Transverse colon (tissue), 4 donors: Measurements from ENCODE around the gene KDF1. TPM values are rescaled to one million over a fixed set of nuclear protein-coding genes. Genes with fewer than 3 reads are reported as not detected.

Experiments used
- DNase-seq: peaks from one replicate; pipeline ENCODE4 v3.0.0-alpha.2; 2019
- H3K27ac ChIP-seq, 4 donors: fragments of 200-600 bp; sonication (generic); 2 replicates each; pipeline ENCODE4 v1.5.1; 2016 to 2018; ENCODE audit warnings: inconsistent platforms in 4 of 4
- H3K27me3 ChIP-seq: fragments of 200-600 bp; sonication (generic); 2 replicates; pipeline ENCODE4 v1.5.1; 2017; ENCODE audit warnings: inconsistent platforms
- H3K36me3 ChIP-seq, 4 donors: fragments of 200-600 bp; sonication (generic); 2 replicates each; pipeline ENCODE4 v1.5.1; 2017 to 2019; ENCODE audit warnings: inconsistent platforms in 4 of 4
- H3K4me1 ChIP-seq, 4 donors: fragments of 200-600 bp; sonication (generic); 2 replicates each; pipeline ENCODE4 v1.5.1; 2017 to 2020; ENCODE audit warnings: inconsistent platforms in 4 of 4
- H3K4me3 ChIP-seq, 4 donors: fragments of 200-600 bp; sonication (generic); 1 replicate in 1 of 4; 2 replicates in 3 of 4; pipeline versions ENCODE4 v1.5.1 to v1.6.1; 2017 to 2019; ENCODE audit warnings: inconsistent platforms in 4 of 4
- H3K9me3 ChIP-seq, 2 donors: fragments of 200-600 bp; sonication (generic); 2 replicates each; pipeline ENCODE4 v1.5.1; 2017 to 2019; ENCODE audit warnings: inconsistent platforms in 2 of 2
- EP300 ChIP-seq: sonication (generic); formaldehyde crosslinking; IDR thresholded peaks from one replicate; pipeline ENCODE4 v1.6.1; 2017; ENCODE audit warnings: antibody characterized with exemption, low read depth
- POLR2A ChIP-seq: fragments of 450-650 bp; IDR thresholded peaks from one replicate; pipeline ENCODE4 v1.6.1; 2016; ENCODE audit warnings: antibody characterized with exemption, mild to moderate bottlenecking, moderate library complexity
- POLR2AphosphoS5 ChIP-seq, 3 donors: sonication (generic); formaldehyde crosslinking; IDR thresholded peaks; one replicate each; pipeline ENCODE4 v1.6.1; 2016; ENCODE audit warnings: antibody characterized with exemption in 3 of 3
- WGBS, 2 donors: methylation state at CpG; one replicate each; pipeline ENCODE4 v1.1.5; 2018; ENCODE audit warnings: low coverage in 1 of 2; 5-methylcytosine and 5-hydroxymethylcytosine counted together
- in situ Hi-C, 4 donors: fragments of 200-750 bp; cut with MboI; loops; one replicate each; pipeline versions ENCODE4 v1.15.0 to v1.15.1; 2017; ENCODE audit warnings: low sequenced_read_pairs in 3 of 4, low pct_ligation_motif_present in 1 of 4, low pct_unique_long_range_greater_than_20kb in 1 of 4
- intact Hi-C: fragments of 100-400 bp; cut with DNase I; formaldehyde crosslinking; loops from one replicate; pipeline ENCODE4 v1.15.1; 2023; ENCODE audit warnings: low total_unique reads
- total RNA-seq, 4 donors: library from RNA; depleted of rRNA; stranded (reverse); fragments of >200 nt; gene quantifications; one replicate each; pipeline ENCODE4 v1.1.0, GENCODE V29; 2016
- TF ChIP-seq, protein P1 (sequence below), 5 experiments: fragments of 200-600 bp in 3 of 5; fragments of 450-650 bp in 2 of 5; sonication (generic) in 3 of 5; IDR thresholded peaks; 1 replicate in 2 of 5; 2 replicates in 3 of 5; pipeline ENCODE4 v1.5.1; 2016 to 2017; ENCODE audit warnings: antibody characterized with exemption in 5 of 5, inconsistent platforms in 3 of 5, mild to moderate bottlenecking in 2 of 5, moderate library complexity in 1 of 5

Gene KDF1
- total RNA-seq, 4 donors from 2014 or later = 11.6 to 36.2 (median 29.8) TPM

DNA sequence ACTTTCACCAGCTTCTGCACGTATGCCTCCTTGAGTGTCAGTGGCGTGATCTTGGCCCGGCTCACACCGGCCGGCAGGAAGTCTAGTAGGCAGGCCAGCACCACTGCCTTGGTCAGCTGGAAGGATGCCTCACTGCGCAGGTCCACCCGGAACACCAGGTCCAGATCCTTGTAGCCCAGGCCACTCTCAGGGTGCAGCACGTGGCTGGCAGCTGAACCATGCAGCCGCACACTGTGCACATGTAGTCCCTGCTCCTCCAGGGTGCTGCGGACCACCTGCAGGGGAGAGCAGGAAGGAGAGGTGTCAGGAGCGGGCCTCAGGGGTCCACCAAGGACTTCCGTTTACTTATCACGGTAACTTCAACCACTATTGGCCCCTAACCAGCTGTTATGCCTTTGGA is 46.4 kb upstream of the KDF1 start:
- peaks cover 20 to 54% (median 37%) of the 10 kb centered on the region in 4 donors for H3K4me1 ChIP-seq
- H3K4me3 ChIP-seq = no peak overlapping the region
- intact Hi-C loops (no loop called here), in situ Hi-C loops (no loop called here)
- WGBS, 2 donors = 50 to 87% methylated on average over 1 to 13 of the region's 13 CpGs
- no peak for TF ChIP-seq POLR2A
- TF ChIP-seq, protein P1, sequence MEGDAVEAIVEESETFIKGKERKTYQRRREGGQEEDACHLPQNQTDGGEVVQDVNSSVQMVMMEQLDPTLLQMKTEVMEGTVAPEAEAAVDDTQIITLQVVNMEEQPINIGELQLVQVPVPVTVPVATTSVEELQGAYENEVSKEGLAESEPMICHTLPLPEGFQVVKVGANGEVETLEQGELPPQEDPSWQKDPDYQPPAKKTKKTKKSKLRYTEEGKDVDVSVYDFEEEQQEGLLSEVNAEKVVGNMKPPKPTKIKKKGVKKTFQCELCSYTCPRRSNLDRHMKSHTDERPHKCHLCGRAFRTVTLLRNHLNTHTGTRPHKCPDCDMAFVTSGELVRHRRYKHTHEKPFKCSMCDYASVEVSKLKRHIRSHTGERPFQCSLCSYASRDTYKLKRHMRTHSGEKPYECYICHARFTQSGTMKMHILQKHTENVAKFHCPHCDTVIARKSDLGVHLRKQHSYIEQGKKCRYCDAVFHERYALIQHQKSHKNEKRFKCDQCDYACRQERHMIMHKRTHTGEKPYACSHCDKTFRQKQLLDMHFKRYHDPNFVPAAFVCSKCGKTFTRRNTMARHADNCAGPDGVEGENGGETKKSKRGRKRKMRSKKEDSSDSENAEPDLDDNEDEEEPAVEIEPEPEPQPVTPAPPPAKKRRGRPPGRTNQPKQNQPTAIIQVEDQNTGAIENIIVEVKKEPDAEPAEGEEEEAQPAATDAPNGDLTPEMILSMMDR (IDR thresholded peaks at IDR 0.05) = no peak
- TF ChIP-seq POLR2AphosphoS5 (IDR thresholded peaks at IDR 0.05) = no peak
- TF ChIP-seq EP300 = no peak
- no peaks in the 10 kb centered on the region for H3K27me3 ChIP-seq
- peak overlapping the region in 2 of 4 donors; percentile 51 to 89 for H3K27ac ChIP-seq
- H3K36me3 ChIP-seq = no peaks in the 10 kb centered on the region
- H3K9me3 ChIP-seq = no peaks in the 10 kb centered on the region
- DNase-seq = no peak

DNA sequence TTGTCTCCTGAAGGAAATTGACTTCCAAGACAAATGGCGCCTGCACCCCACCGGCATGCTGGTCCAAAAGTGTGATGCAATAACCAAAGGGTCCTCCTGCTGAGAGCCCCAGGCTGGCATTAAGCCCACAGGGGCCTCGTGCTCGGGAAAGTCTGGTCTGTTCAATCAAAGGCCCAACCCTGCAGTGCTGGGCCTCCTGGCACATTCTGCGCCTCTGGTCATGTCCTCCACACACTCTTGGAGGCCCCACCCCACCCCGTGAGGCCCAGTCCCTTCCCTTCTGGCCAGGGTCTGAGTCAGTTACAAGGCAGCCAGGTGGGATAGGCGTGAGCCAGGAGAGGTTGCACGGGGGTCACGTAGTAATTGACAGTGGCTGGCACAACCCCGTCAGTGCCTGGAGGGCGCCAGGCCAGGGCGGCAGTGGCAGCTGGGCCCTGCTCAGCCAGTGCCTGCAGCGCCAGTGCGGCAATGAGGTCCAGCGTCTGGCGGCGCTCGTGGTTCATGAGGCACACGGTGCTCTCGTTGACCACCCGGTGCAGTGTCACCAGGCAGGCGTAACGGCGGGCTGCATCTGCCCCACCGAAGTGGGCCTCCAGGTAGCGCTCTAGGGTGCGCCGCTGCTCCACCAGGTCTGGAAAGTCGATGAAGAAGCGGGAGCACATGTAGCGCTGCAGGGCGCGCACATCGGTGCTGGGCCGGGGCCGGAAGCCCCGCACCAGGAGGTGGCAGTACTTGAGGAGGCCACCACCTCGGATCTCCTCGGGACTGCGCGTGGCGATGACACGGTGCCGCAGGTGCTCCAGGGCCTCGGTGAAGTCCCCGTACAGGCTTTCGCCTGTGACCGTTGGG is 45.6 kb upstream of the KDF1 start:
- Histone ChIP-seq H3K27me3 (no peaks in the 10 kb centered on the region), H3K27ac (peak overlapping the region in 2 of 4 donors; percentile 51 to 59), H3K36me3 (no peaks in the 10 kb centered on the region), H3K4me1 (peaks cover 20 to 62% (median 44%) of the 10 kb centered on the region in 4 donors), H3K4me3 (no peak overlapping the region), H3K9me3 (no peaks in the 10 kb centered on the region)
- DNase-seq = no peak
- TF ChIP-seq, protein P1 (IDR thresholded peaks at IDR 0.05) = no peak
- TF ChIP-seq EP300 (no peak), POLR2A (no peak), POLR2AphosphoS5 (IDR thresholded peaks at IDR 0.05) (no peak)
- intact Hi-C loops = no loop called here
- in situ Hi-C loops = no loop called here
- WGBS, 2 donors = 93% methylated on average over 48 of the region's 48 CpGs; no CpG with 5 or more reads in 1 of the 2 donors

DNA sequence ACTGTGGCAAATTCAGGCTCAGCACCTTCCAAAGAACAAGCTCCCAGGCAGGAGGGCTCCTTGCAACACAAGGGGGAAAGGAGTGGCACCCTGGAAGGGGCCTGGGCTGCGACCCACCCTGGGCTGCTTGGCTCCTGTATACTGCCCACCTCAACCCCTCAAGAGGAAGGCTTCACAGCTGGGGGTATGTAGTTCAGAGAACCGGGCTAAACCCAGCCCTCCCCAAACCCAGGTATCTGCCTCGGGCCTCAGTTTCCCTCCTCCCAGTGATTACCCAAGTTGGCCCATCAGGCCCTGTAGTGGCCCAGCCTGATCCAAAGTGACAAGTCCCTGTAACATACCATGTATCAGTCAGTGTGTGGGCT is 44.9 kb upstream of the KDF1 start:
- TF ChIP-seq POLR2AphosphoS5 (IDR thresholded peaks at IDR 0.05) (no peak), POLR2A (no peak), EP300 (no peak)
- TF ChIP-seq, protein P1 (IDR thresholded peaks at IDR 0.05) = no peak
- DNase-seq = no peak
- intact Hi-C loops (no loop called here), in situ Hi-C loops (no loop called here)
- Histone ChIP-seq H3K27ac (peak overlapping the region in 3 of 4 donors; percentile 37 to 59 (median 51)), H3K4me3 (no peak overlapping the region), H3K4me1 (peaks cover 20 to 65% (median 49%) of the 10 kb centered on the region in 4 donors), H3K9me3 (no peaks in the 10 kb centered on the region), H3K36me3 (no peaks in the 10 kb centered on the region), H3K27me3 (no peaks in the 10 kb centered on the region)
- 95% methylated on average over 3 of the region's 3 CpGs; no CpG with 5 or more reads in 1 of the 2 donors for WGBS, 2 donors

DNA sequence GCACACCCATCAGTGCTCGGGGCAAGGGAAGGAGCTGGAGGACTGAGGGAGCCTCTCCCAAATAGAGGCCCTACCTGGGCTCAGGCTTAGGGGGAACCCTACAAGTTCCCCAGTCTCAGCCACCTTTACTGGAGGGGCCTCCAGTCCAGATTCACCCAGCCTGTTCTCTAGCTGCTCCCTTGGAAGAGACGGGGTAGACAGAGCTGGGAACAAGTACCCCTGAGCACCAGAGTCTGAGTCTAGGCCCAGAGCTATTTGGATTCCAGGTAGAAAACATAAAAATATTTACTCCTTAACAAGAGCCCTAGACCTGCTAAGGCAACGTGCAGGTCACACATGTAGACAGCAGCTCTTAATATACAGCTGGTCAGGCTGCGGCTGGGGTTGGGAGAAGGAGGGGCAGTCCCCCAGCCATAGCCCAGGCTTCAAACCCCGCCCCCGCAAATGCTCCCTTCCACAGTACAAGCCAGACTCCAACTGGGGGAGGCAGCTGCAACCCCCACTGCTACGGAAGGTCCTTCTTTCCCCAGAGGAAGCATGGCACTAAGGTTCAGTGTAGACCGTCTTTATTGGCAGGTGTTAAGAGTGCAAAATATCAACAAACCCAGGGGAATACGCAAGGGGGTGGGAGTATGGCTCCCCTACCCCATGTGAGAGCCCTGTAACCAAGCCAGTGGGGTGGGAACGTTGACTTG is 44.4 kb upstream of the KDF1 start:
- no peak overlapping the region for H3K4me3 ChIP-seq
- H3K4me1 ChIP-seq = peaks cover 19 to 65% (median 52%) of the 10 kb centered on the region in 4 donors
- TF ChIP-seq POLR2A = no peak
- no peak for TF ChIP-seq POLR2AphosphoS5 (IDR thresholded peaks at IDR 0.05)
- no peak for TF ChIP-seq EP300
- TF ChIP-seq, protein P1 (IDR thresholded peaks at IDR 0.05) = no peak
- in situ Hi-C loops = no loop called here
- H3K9me3 ChIP-seq = no peaks in the 10 kb centered on the region
- H3K27me3 ChIP-seq = no peaks in the 10 kb centered on the region
- H3K36me3 ChIP-seq = no peaks in the 10 kb centered on the region
- 61% methylated on average over 10 of the region's 10 CpGs; no CpG with 5 or more reads in 1 of the 2 donors for WGBS, 2 donors
- no peak for DNase-seq
- H3K27ac ChIP-seq = peak overlapping the region in 3 of 4 donors; percentile 37 to 59 (median 51)
- intact Hi-C loops = no loop called here
